Neural progenitor cell (in vitro differentiated cells): ENCODE measurements around the gene PSMD14. TPM values are rescaled to one million over a fixed set of nuclear protein-coding genes. Genes with fewer than 3 reads are reported as not detected.

Experiments used
- DNase-seq: peaks from one replicate; pipeline ENCODE4 v3.0.0-alpha.2; 2016; ENCODE audit warnings: low spot score
- H2AFZ ChIP-seq: fragments of 200-600 bp; sonication (generic); replicated peaks from 2 replicates; pipeline ENCODE4 v1.6.1; 2016; ENCODE audit warnings: antibody characterized with exemption
- H3F3A ChIP-seq: fragments of 200-600 bp; sonication (generic); 2 replicates; pipeline ENCODE4 v1.6.1; 2016; ENCODE audit warnings: antibody characterized with exemption, low read depth
- H3K27ac ChIP-seq: fragments of 200-600 bp; sonication (generic); 2 replicates; pipeline ENCODE4 v1.5.1; 2016; ENCODE audit warnings: mild to moderate bottlenecking
- H3K27me3 ChIP-seq: fragments of 200-600 bp; sonication (generic); 2 replicates; pipeline ENCODE4 v1.6.1; 2016; ENCODE audit warnings: mild to moderate bottlenecking, moderate library complexity
- H3K36me3 ChIP-seq: fragments of 200-600 bp; sonication (generic); 2 replicates; pipeline ENCODE4 v1.5.1; 2016
- H3K4me1 ChIP-seq: fragments of 200-600 bp; sonication (generic); 2 replicates; pipeline ENCODE4 v1.6.1; 2016; ENCODE audit warnings: mixed run types
- H3K4me2 ChIP-seq: fragments of 200-600 bp; sonication (generic); 2 replicates; pipeline ENCODE4 v1.6.1; 2016
- H3K4me3 ChIP-seq: fragments of 200-600 bp; sonication (generic); 2 replicates; pipeline ENCODE4 v1.5.1; 2016
- H3K79me2 ChIP-seq: fragments of 200-600 bp; sonication (generic); 2 replicates; pipeline ENCODE4 v1.6.1; 2016; ENCODE audit warnings: low read depth
- H3K9ac ChIP-seq: fragments of 200-600 bp; sonication (generic); 2 replicates; pipeline ENCODE4 v1.6.1; 2016
- H3K9me3 ChIP-seq: fragments of 200-600 bp; sonication (generic); 2 replicates; pipeline ENCODE4 v1.5.1; 2016; ENCODE audit warnings: low read depth
- H4K20me1 ChIP-seq: fragments of 200-600 bp; sonication (generic); 2 replicates; pipeline ENCODE4 v1.6.1; 2016; ENCODE audit warnings: low read depth
- H3K27ac Mint-ChIP-seq: 3 replicates; pipeline ENCODE4 v1.8.0; 2021; ENCODE audit warnings: mixed read lengths
- H3K27me3 Mint-ChIP-seq: 2 replicates; pipeline ENCODE4 v1.8.0; 2022; ENCODE audit warnings: low read depth, mild to moderate bottlenecking, inconsistent platforms, moderate library complexity, mixed read lengths; ENCODE audit not compliant: insufficient read depth
- H3K36me3 Mint-ChIP-seq: 3 replicates; pipeline ENCODE4 v1.8.0; 2021; ENCODE audit warnings: mixed read lengths
- H3K4me1 Mint-ChIP-seq: 3 replicates; pipeline ENCODE4 v1.8.0; 2021; ENCODE audit warnings: mixed read lengths
- H3K4me3 Mint-ChIP-seq: 3 replicates; pipeline ENCODE4 v1.8.0; 2021; ENCODE audit warnings: mild to moderate bottlenecking, moderate library complexity, mixed read lengths
- H3K9me3 Mint-ChIP-seq: 3 replicates; pipeline ENCODE4 v1.8.0; 2020; ENCODE audit warnings: mixed read lengths
- CTCF ChIP-seq: fragments of 200-600 bp; sonication (generic); IDR thresholded peaks from 2 replicates; pipeline ENCODE4 v1.5.1; 2017; ENCODE audit warnings: antibody characterized with exemption, mild to moderate bottlenecking
- EZH2 ChIP-seq: fragments of 200-600 bp; sonication (generic); IDR thresholded peaks from 2 replicates; pipeline ENCODE4 v1.6.1; 2017; ENCODE audit warnings: antibody characterized with exemption, mild to moderate bottlenecking, moderate library complexity
- EZH2phosphoT487 ChIP-seq: fragments of 200-600 bp; sonication (generic); IDR thresholded peaks from 2 replicates; pipeline ENCODE4 v1.6.1; 2017; ENCODE audit warnings: antibody characterized with exemption
- total RNA-seq: library from RNA; depleted of rRNA; stranded (reverse); fragments of >200 nt; gene quantifications from 2 replicates; pipeline ENCODE4 v1.2.3, GENCODE V29; 2015; ENCODE audit warnings: low replicate concordance

PSMD14 gene
- total RNA-seq, 1 donor from 2014 or later = 152 TPM

- Mint-ChIP-seq H3K27ac (no peak overlapping the region), H3K4me1 (peaks cover 17% of the 10 kb centered on the region), H3K9me3 (peaks cover 4% of the 10 kb centered on the region), H3K36me3 (peaks cover 22% of the 10 kb centered on the region), H3K27me3 (peaks cover 2% of the 10 kb centered on the region), H3K4me3 (no peak overlapping the region)
- peaks cover 19% of the 10 kb centered on the region for H3F3A ChIP-seq
- TF ChIP-seq CTCF (no peak), EZH2phosphoT487 (no peak), EZH2 (no peak)
- H3K27ac ChIP-seq = no peak overlapping the region
- peaks cover 30% of the 10 kb centered on the region for H3K4me1 ChIP-seq
- H3K9me3 ChIP-seq = no peaks in the 10 kb centered on the region
- no peak overlapping the region for H3K9ac ChIP-seq
- H3K79me2 ChIP-seq = peaks cover 23% of the 10 kb centered on the region
- H3K4me3 ChIP-seq = no peak overlapping the region
- H2AFZ ChIP-seq = no peak overlapping the region
- H3K36me3 ChIP-seq = peaks cover 24% of the 10 kb centered on the region
- no peaks in the 10 kb centered on the region for H3K27me3 ChIP-seq
- no peak for DNase-seq
- H3K4me2 ChIP-seq = no peak overlapping the region
- peaks cover 21% of the 10 kb centered on the region for H4K20me1 ChIP-seq
Observed at GRCh38 chr2:161369311-161369710, 61.1 kb downstream of the PSMD14 start.

GRCh38 chr2:161370981-161371380, 62.8 kb downstream of the PSMD14 start:
- no peak for TF ChIP-seq EZH2
- no peak for TF ChIP-seq CTCF
- TF ChIP-seq EZH2phosphoT487 = no peak
- Histone ChIP-seq H3F3A (peaks cover 19% of the 10 kb centered on the region), H3K9ac (no peak overlapping the region), H3K79me2 (peaks cover 9% of the 10 kb centered on the region), H3K9me3 (no peaks in the 10 kb centered on the region), H3K27me3 (no peaks in the 10 kb centered on the region), H2AFZ (no peak overlapping the region), H4K20me1 (peaks cover 9% of the 10 kb centered on the region), H3K4me2 (peak overlapping the region; percentile 25), H3K4me1 (peaks cover 30% of the 10 kb centered on the region), H3K36me3 (peaks cover 24% of the 10 kb centered on the region), H3K27ac (peak overlapping the region; percentile 57), H3K4me3 (no peak overlapping the region)
- H3K27ac Mint-ChIP-seq = peak overlapping the region; percentile 46
- no peak overlapping the region for H3K4me3 Mint-ChIP-seq
- no peaks in the 10 kb centered on the region for H3K9me3 Mint-ChIP-seq
- H3K4me1 Mint-ChIP-seq = peaks cover 17% of the 10 kb centered on the region
- H3K36me3 Mint-ChIP-seq = peaks cover 19% of the 10 kb centered on the region
- H3K27me3 Mint-ChIP-seq = peaks cover 2% of the 10 kb centered on the region
- no peak for DNase-seq

GRCh38 chr2:161371869-161372268, 63.6 kb downstream of the PSMD14 start:
- DNase-seq = no peak
- Histone ChIP-seq H2AFZ (no peak overlapping the region), H4K20me1 (peaks cover 9% of the 10 kb centered on the region), H3K36me3 (peaks cover 24% of the 10 kb centered on the region), H3K79me2 (peaks cover 3% of the 10 kb centered on the region), H3K27ac (peak overlapping the region; percentile 10), H3K9me3 (no peaks in the 10 kb centered on the region), H3K4me3 (no peak overlapping the region), H3F3A (peaks cover 19% of the 10 kb centered on the region), H3K9ac (no peak overlapping the region), H3K4me1 (peaks cover 24% of the 10 kb centered on the region), H3K27me3 (no peaks in the 10 kb centered on the region), H3K4me2 (no peak overlapping the region)
- no peak overlapping the region for H3K4me3 Mint-ChIP-seq
- no peak overlapping the region for H3K27ac Mint-ChIP-seq
- TF ChIP-seq EZH2phosphoT487 = no peak
- TF ChIP-seq CTCF = no peak
- no peak for TF ChIP-seq EZH2
- H3K4me1 Mint-ChIP-seq = peaks cover 17% of the 10 kb centered on the region
- H3K36me3 Mint-ChIP-seq = peaks cover 16% of the 10 kb centered on the region
- no peaks in the 10 kb centered on the region for H3K9me3 Mint-ChIP-seq
- peaks cover under 1% of the 10 kb centered on the region for H3K27me3 Mint-ChIP-seq
